GM19395 (cell line): ENCODE measurements around the gene XRCC3.

Experiments used
- ATAC-seq: cut with Tn5 transposase; IDR thresholded peaks from one replicate; pipeline ENCODE4 v1.9.1; 2021; ENCODE audit warnings: mild to moderate bottlenecking, moderate library complexity; ENCODE audit not compliant: unreplicated experiment

The XRCC3 gene

DNA sequence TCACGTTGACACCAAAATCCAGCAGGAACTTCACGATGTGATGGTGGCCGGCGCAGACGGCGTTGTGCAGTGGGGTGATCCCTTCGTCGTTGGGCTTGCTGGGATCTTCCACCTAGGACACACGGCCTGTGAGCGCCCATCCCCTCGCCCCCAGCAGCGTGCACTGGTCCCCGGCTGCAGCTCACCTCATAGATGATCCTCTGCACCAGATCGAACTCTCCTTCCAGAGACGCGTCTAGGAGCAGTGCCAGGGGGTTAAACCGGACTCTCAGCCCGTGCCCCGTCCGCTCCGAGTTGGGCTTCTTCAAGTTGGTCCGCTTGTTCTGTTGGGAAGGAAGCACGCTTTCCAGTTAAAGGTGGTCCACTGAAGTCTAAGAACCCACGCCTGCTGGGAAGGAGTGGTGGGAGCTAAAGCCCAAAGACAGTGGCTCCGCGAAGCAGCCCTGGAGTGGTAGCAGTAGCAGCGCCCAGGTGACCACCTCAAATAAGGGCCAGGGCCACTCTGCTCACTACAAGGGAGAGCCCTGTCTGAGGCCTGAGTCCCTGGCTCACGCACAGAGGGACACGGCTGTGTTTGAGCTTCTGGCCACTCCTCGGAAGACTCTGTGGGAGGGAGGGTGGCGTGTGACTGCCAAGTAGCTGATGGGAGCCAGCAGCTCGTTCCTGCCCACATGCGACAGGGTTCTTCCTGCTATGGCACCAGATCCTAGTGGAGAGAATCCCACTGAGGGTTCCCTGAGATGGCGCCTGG, 23.6 kb upstream of the XRCC3 start:
- no peak for ATAC-seq

DNA sequence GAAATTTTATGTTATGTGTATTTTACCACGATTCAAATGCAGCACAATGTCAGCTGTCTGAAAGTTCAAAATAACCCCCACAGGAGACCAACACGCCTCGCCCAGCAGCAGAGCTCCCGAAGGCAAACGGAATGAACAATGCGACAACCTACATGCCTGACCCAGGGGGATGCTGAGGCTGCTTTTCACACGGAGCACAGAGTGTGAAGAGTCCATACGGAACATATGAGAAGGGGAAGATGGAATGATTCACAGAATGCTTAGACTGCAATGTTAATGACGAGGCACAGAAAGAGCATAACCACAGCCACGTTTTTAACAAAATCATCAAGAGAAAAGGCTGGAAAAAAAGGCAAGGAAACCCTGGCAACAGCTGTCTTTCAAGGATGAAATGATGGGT, 22.9 kb upstream of the XRCC3 start:
- ATAC-seq, result no peak

DNA sequence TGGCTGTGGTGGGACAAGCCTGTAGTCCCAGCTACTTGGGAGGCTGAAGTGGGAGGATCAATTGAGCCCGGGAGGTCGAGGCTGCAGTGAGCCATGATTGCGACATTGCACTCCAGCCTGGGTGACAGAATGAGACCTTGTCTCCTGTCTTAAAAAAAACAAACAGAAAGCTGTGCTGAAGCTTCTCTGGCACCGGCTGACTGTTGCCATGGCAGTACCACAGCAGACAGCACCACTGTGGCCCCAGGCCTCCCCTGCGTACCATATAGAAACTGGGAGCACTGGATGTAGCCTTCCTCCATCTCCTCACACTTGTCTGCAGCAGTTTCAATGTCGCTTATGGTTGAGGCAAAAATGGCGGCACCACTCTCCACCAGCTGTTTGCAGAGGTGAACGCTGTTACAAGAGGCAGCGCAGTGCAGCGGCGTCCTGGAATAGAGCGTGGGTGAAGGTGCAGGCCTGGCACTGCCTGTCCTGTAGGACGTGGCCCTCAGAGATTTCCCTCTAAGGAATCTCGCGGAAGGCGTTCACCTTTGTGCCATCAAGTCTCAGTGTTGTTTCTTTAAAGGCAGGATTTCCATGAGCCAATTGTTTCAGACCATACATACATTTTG, 22.3 kb upstream of the XRCC3 start:
- no peak for ATAC-seq

DNA sequence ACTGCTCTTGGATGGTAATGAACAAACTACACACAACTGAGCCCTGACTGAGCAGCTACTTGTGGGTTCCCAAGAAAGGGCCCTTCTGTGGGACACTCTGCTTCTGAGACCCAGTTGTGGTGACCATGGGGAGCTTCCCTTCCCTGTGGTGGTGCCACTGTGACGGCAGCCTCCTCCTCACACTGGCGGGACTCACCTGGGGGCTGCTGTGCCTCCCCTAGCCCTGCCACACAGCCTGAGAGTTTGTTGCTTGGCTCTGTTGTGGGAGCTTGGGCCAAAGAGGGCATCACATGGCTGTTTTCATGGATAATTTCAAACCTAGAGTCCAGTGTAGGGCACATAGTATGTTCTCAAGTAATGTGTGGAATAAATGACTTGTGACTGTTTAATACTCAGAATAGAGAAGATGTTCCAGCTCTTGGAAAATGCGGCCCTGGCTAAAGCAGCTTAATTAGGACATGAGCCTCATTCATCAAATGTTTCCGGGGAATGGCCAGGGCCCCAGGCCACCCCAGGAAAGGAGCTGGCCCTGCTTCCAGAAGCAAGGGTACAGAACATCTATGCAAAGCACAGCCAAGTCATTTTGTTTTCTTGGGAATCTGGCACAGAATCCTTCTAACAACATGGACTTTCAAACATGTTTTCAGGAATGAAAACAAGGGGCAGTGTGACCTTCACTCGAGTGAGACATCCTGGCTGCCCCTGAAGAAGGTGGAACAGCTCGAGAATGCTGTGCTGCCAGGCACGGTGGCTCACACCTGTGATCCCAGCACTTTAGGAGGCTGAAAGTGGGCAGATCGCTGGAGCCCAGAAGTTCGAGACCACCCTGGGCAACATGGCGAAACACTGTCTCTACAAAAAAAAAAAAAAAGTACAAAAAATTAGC, 21.5 kb upstream of the XRCC3 start:
- no peak for ATAC-seq

DNA sequence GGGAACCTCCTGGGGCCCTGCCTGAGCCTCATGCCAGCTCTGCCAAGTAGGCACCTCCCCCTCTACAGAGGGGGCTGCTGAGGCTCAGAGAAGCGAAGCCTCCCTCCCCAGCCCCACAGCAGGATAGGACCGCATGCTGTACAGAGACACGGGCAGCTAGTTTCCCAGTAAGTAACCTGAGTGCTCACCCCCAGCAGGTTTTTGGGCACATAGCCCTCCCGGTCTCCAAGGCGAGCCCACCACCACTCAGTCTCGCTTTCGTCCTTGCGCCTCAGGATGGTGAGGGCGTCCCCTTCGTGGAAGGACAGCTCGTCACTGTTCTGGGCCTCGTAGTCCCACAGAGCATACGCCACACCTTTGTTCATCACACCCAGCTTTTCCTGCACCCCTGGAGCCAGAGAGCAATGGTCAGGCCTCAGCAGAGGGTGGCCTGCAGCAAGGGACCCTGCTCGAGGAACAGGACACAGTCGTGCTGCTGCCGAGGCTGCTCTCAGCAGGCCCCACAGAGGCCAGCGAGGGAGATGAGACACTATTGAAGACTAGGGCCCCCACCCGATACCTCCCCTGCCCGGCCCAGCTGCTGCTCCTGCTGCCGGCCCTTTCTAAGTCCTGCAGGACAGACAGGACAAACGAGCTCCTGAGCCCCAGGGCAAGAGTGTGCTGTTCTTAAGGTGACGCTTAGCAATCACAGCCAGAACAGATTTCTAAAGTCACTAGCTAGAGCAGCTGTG, 20.7 kb upstream of the XRCC3 start:
- no peak for ATAC-seq

DNA sequence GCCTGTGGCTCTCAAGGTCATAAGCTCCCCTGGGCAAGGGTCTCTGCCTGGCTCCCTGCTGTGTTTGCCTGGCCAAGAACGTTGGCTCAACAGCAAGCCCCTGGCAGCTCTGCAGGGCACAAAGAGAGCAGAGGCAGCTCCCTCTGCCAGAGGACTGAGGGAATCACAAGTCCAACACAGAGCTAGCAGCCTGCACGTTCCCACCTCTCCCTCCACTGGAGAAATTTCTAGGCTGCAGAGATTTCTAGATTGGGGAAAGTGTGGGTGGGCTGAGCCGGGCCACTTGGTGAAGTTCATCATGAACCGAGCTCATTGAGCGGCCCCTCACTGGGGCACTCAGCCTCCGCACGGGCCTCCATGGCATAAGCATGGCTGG, 20.2 kb upstream of the XRCC3 start:
- ATAC-seq, result no peak

DNA sequence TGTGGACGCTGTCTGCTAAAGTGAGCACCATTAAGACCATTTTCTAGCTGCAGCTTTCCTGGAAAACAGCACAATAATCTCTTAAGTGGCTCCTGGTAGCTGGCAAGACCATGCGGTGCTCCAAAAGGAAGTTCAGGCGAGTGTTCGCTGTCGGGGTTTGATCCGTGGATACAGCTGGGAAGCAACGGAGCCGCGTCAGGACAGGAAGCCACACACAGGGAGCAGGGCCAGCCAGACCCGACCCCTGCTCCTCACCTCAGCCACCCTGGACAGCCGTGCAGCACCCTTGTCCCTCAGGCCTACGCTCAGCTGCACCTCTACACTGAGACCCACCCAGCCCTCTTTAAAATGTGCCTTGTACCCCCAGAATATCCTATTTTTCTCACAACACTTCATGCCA, 19.8 kb upstream of the XRCC3 start:
- ATAC-seq, result no peak

DNA sequence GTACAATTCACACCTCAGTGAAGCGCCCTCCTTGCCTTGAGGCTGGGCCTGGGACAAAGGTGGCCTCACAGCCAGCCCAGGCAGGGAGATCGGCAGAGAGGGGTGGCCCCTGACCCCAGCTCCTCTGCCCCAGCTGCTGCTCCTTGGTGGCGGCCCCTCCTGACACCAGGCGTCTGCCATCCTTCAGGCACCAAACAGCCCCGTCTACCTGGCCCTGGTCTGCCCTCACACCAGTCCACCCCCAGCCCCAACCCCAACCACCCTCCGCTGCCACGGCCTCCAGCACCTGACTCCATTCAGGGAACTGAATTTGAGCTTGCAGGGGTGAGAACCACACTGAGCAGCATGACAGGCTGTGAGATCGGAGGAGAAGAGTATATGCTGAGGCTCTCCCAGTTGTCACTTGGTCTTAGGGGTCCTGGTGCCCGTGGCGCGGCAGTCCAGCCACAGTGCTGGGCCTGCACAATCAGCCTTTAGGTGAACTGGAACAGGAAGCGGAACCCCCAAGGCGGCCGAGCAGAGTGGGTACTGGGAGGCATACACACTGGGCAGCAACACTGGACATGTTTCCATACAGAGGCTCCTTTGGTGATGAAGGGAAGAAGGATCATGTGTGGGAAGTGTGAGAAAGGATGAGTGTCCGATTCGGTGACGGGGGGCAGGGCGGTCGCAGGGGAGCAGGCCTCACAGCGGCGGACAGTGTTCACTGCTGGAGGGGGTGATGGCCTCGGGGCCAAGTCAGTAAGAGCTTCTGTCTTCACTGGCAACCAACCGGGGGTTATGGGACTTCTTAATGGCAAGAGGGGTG, 19.0 kb upstream of the XRCC3 start:
- ATAC-seq, result no peak

DNA sequence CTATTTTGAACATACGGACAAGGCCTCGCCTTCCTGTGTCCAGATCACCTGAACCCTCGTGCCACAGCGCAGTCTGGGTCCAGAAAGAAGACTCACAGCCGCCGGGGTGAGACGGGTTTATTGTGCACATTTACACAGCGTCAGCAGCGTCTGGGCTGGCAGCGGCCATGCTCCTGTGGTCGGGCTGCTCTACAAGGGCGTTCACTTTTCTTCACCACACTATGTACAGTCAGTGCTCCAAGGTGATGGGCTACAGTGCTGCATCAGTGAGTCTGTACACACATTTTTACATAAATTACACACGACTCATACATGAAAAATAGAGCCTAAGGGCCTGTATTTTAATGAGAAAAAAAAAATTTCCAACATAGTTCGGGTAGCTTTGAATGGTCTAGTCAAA, 18.4 kb upstream of the XRCC3 start:
- no peak for ATAC-seq

DNA sequence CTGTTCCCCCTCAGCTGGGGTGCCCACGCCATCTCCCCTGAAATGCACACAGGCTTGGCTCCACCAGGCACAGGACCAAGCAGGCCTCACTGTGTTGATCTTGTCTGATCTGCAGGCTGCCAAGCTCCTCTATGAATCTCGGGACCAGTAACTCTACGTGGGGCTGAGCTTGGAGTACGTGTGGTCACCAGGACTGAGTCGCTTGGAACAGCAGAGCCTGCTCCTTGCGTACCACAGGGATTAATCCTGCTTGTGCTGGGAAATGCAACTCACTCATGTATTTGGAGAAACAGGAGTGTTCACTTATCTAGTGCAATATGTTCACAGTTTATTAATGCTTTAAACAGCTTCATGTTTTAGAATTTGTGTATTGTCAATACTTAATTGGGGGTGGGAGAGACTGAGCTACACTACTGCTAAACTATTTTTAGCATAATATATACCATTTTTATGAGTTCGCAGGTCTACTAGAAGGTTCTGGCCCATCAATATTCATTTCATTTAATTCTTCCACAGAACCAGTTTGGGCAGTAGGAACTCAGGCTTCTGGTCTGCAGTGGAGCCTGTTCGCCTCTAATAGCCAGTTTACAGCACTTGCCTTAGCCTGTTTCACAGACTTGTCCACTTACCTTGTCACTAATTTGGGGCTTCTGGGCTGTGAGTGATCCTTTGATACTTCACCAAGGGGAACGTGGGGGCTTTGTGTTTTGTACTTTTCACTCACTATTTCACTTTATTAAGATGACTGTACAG, 17.8 kb upstream of the XRCC3 start:
- no peak for ATAC-seq

DNA sequence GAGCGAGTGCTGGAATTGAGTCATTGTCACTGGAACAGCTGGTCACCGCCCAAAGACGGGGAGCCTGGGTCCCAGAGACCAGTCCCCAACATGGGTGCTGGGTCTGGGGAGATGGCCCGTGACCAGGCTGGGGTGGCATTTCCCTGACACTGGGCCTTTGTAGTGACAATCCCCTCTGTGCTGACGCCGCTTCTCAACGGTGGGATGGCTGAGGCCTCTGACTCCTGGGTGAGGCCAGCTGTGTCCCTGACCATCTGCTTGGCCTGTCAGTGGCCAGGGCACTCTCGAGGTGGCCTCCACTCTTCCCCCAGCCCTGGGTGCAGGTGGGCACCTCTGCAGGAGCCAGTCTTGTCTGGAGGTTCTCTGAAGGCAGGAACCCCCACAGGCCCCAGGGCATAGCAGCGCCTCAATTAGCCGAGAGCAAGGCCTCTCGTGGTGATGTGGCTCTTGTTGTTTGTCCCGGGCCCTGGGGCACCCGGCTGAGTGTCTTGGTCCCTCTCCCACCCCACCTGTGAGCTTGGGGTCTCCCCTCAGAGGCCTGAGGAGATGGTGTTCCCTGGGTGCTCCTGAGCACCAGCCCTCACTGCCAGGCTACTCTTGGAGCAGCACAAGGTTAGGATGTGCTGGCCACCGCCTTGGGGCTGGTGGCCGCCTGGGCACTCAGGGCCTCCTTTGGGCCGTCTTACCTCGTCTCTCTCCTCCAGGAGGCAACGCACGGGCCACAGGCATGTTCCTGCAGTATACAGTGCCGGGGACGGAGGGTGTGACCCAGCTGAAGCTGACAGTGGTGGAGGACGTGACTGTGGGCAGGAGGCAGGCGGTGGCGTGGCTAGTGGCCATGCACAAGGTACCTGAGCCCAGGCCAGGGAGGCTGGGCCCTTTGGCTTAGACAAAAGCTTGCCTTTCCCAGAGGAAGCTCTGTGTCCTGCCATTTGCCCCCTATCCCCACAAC, 16.9 kb upstream of the XRCC3 start:
- ATAC-seq, result no peak

DNA sequence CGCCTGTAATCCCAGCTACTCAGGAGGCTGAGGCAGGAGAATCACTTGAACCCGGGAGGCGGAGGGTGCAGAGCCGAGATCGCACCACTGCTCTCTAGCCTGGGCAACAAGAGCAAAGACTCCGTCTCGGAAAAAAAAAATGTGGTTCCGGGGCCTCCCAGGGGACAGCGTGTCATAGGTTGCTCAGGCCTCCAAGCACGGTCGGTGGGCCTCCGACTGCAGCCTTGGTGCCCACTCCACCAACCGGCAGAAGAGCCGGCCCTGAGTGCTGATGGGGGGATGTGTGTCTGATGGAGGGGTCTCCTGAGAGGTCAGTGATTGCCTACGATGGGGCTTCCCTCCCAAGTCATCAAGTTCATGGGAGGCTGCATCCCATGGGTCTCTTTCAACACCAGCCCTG, 16.2 kb upstream of the XRCC3 start:
- ATAC-seq, result no peak

DNA sequence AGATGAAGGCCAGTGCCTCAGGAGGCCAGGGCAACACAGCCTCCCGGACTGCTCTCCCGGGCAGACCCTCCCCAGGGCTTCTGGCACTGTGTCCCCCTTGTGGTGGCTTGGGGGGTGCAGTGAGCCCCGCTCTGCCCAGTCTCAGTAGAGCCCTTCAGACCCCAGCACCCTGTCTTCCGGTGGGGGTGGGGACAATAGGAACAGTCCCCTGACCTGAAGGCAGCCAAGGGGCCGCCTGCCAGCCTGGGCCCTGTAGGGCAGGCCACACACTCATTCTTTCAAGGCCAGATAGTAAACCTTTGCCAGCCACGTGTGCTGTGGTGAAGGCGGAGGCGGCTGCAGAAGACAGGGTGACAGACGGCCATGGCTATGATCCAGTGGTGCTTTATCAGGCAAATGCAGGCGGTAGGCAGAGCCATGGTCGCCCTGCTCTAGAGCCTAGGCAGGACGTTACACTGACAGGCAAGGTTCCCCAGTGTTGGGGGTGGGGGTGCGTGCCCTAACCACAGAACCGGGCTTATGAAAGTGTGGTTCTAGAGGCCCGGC, 15.3 kb upstream of the XRCC3 start:
- ATAC-seq, result no peak

DNA sequence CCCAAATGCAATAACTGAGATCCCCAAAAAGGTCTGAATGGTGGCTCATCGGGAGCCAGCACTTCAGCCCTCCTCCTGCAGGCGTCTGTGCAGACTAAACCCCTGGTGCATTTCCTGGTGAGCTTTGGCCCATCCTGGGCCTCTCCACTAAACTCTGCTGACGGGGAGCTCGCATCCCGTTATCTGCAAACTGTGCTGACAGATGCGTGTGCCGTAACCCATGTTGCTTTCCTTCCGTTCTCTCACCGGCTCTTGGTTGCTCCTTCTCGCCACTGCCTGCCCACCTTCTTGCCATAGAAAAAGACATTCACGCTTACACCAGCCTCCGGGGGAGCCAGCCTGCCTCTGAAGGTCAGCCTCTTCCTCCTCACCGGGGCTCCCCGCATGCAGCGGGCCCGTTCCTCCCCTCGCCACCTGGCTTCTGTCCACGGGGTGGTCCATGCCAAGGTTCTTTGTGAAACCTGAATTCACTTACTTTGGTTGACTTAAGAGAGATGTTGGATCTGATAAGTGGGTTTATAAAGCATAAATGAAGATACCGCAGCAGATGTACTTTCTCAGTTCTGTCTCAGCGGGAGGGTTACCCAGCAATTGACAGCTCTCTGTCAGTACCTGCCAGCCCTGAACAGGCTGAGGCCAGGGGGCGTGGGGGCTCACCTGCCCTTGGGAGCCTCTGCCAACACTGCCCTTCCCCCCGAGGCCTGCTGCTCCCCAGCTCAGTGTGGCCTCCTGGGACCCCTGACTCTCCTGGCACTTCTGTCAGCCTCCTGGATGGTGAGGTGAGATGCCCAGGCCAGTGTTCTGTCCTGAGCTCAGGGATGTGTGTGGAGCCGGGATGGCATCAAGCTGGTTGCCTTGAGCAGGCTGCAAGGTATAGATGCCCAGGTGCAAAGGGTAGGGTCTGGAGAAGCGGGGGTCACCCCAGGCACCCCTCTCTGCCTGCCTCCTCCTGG, 14.5 kb upstream of the XRCC3 start:
- ATAC-seq, result no peak

DNA sequence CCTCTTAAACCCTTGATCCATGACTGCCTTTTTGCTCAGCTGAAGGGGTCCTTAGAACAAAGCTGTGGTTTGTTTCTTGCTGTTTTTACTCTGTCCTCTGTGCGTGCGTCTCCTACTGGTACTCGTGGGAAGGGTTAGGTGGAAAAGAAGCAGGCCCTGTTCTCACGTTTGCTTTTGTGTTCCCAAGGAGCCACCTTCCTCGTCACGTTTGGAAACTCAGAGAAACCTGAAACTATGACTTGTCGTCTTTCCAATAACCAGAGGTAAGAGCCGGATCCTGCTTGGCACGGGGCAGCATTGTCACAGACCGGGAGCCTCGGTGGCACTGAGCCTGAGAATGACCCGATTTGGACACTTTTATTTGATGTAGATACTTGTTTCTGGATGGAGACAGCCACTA, 13.5 kb upstream of the XRCC3 start:
- ATAC-seq, result no peak

DNA sequence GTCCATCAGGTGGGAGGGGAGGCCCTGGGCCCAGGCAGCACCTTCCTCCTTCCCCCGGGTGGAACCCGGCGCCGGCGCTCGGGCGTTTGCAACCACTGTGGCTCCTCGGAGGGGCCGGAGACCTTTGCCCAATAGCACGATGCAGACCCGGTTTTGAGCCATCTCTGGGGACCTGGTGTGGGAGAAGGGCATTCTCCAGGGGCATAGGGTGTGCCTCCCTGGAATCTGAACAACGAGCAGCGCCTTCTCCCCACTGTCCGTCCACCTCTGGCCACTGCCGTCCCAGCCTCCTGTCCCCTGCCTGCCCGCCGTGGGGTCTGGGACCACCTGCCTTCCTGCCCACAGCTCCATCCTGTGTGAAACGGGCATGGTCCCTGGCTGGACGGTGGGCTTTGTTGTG, 12.9 kb upstream of the XRCC3 start:
- no peak for ATAC-seq

DNA sequence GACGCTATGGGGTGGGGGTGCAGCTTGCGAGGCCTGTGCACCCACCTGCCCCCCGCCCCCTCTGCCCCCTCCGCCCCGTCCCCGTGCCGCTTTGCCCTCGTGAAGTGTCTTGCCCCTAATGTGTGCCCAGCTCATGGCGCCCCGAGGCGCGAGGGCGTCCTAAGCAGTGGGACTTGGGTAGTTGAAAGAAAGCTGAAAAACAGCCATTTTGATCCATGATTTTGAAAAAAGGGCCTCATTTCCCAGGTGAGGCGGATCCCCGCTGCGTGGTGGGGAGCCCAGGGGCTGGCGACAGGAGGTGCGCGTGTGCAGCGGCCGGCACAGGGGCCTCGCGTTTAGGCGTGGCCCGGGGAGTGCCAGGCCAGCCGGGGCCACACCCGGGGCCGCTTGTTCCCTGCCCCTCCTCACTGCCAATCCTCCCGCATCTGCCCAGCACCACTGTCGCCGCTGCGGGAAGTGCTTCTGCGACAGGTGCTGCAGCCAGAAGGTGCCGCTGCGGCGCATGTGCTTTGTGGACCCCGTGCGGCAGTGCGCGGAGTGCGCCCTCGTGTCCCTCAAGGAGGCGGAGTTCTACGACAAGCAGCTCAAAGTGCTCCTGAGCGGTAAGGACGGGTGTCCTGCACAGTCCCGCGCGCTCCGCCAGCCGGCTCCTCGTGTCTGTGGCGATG, 12.2 kb upstream of the XRCC3 start:
- no peak for ATAC-seq
